GM18873 (cell line): ENCODE measurements around the gene LRRC55.
"Not testable (repeated sequence)": the region's sequence is repeated elsewhere in the genome, so short reads cannot be mapped to it uniquely, and the experiment has no call there.

Source experiments
- ATAC-seq: cut with Tn5 transposase; IDR thresholded peaks from one replicate; pipeline ENCODE4 v1.9.1; 2021; ENCODE audit warnings: mild to moderate bottlenecking, moderate library complexity, moderate number of reproducible peaks; ENCODE audit not compliant: unreplicated experiment, low FRiP score

Gene LRRC55

DNA sequence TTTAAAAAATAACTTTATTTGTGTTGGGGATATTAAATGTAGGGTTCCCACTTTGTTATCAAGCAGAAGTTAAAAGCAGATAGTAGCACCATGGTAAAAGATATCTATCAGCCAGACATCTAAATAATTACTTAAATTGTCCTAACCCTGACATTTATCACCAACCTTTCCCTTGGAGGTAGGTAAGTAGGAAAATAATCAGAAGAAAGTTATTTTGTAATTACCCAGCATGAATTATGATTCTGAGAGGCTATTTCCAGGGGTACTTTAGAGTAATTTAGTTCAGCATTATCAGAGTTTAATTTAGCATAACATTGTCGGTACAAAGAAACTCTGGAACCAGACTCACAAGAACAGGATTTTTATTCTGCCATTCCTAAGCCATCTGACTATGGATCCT lies 23.2 kb upstream of the LRRC55 start:
- no peak for ATAC-seq

DNA sequence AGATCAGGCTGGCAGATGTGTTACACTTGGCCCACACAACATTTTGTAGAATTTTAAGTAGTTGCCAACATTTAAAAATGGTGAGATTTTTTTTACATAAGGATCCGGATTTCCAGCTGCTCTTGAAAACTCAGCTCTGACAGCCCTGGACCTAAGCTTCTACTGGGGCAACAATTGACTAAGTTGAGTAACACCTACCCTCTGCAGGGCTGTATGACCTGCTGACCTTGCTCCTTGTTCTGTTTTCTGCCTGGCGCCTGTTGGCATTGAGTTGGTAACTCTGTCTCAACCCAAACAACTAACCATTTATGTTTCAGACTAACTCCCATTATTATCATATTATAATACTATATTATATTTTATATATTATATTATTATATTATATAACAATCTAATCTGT lies 21.1 kb upstream of the LRRC55 start:
- no peak for ATAC-seq

DNA sequence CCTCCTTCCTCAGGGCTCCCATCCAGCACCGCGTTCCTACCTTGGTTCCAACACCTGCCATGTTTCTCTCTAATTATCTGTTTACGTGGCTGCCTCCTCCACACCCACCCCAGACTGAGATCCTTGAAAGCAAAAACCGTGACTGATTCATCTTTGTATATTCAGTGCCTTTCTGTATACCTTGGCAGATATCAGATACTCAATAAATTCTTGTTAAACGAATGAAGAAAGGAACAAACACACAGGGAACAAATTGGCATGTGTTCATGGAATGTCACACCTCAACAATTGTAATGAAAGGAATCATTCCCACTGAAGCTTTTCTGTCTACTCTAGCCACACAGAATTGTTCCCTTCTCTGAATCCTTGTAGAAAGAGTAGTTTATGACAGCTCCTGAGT lies 20.4 kb upstream of the LRRC55 start:
- ATAC-seq = no peak

DNA sequence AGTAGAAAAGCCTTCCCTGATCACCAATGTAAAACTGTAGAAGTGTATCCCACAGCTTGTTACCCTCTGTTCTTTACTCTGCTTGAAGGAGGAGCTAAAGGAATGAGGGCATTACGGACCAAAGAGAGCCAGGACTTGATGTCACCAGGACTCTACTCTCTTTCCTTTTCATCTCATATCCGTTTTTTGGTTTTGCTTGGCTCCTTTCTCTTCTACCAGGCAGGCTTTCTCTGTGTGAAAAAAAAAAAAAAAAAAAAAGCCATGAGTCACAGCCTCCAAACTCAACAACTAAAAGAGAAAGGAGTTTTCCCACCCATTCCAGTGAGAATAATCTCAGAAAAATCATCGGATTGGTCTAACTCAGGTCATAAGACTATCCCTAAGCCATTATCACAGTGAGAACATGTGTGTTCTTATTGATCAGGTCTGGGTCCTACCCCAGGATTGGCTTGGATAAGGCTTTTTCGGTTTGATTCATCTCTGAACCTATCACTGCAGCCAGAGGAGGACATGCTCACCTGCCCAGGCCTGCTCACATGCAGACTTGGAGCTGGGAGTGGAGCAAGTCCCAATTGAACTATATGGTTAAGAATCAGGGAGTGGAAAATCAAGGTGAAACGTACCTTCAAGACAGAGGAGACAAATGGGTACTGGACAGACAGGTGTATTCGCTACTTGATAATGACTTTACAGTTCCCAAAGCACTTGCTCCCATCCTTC lies 19.4 kb upstream of the LRRC55 start:
- ATAC-seq = no peak

DNA sequence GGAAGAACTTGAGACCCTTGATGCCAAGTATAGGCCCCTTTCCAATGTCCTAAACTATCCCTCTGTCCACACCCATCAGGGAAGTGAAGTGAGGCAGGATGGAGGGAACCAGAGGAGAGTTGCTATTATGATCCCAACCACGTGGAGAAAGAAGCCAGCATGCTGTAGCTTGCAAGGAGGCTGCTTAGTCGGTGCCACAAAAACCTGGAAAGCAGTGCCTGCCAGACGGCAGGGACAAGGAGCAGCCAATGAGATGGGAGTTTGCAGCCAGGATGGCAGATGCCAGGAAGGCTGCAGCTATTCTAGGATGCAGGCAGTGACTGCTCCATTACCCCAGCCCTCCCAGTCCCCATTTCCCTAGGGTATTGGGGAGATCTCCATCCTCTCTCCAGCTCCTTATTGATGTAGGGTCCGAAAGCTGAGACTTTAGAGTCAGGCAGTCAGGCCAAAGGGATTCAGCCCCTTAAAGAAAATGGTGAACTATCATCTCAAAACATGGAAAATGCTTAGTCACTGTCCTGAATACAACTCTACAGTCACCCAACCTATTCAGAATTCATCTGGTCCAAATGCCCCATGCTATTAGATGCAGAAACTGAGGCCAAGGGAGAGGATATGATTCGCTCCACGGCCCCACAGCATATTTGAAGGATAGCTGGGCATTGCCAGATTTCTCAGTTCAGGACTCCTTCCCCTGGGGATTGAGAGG lies 18.4 kb upstream of the LRRC55 start:
- no peak for ATAC-seq

DNA sequence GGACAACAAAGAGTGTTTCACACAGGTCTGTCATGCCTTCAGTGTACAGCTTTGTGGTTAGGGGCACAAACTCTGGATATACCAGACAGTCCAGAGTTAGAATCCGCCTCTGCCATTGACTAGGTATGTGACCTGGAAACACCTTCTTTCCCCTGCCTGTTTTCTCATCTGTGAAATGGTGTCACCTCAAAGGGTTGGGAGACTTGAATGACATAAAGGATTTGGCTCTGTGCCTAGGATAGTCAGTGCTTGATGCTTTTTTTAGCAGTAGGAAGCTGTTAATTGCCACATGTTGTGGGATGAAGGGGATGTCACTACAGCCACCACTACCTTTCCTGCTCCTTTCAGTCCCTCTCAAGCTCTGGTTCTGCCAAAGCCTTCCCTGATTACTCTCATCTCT lies 17.4 kb upstream of the LRRC55 start:
- no peak for ATAC-seq

DNA sequence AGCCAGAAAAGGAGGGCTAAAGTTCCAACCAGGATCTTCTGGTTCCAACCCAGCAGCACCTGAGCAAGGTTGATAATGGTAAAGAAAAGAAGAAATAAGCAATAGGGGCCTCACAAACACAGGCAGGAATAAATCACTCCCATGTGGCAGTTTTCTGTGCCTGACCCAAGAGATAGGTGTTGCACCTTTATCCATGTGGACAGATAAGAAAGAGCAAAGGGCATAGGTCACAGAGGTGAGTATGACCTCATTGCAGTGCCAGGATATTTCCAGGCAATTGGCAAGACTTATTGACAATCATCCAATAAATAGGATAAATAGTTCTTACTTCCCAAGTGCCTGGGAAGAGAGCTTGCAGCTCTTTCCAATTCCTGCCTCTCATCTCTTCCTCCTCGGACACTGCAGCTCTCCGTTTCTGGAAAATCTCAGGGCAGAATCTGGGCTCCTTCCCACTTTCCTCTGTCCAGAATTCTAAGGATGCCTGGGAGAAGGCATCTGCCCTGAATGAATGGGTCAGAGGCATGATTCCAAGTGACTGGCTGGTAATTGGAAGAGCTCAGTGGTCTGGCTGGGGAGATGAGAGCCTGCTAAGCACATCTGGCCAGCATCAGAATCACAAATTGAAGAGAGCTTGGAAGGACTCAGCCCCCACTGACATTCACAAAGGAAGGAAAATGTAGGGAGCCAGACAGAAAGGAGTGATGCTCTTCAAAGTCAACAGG lies 14.5 kb upstream of the LRRC55 start:
- no peak for ATAC-seq

DNA sequence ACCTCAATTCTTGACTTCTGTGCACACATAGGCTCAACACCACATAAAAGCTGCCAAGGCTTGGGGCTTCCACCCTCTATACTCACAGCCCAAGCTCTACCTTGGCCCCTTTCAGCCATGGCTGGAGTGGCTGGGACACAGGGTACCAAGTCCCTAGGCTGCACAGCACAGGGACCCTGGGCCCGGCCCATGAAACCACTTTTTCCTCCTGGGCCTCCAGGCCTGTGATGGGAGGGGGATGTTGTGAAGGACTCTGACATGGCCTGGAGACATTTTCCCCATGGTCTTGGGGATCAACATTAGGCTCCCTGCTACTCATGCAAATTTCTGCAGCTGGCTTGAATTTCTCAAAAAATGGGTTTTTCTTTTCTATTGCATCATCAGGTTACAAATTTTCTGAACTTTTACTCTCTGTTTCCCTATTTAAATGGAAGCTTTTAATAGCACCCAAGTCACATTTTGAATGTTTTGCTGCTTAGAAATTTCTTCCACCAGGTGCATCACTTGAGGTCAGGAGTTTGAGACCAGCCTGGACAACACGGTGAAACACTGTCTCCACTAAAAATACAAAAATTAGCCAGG lies 11.9 kb upstream of the LRRC55 start:
- not testable (repeated sequence) for ATAC-seq

DNA sequence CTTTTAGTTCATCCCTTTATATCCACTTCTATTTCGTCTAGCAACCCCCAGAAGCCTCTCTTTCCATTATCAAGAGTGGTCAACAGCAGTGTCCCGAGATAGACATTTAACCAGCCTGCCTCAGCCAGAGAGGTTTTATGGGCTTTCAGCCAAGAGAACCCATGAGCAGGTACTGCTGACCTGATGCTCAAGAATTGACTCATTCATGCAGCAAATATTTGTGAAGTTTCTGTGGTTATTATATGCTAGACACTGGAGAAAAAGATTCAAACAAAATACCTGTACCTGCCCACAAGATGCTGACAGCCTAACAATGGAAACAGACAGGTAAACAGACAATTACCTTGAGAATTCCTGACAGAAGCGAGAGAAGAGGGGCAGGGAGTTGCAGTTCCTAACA lies 9.7 kb upstream of the LRRC55 start:
- no peak for ATAC-seq

DNA sequence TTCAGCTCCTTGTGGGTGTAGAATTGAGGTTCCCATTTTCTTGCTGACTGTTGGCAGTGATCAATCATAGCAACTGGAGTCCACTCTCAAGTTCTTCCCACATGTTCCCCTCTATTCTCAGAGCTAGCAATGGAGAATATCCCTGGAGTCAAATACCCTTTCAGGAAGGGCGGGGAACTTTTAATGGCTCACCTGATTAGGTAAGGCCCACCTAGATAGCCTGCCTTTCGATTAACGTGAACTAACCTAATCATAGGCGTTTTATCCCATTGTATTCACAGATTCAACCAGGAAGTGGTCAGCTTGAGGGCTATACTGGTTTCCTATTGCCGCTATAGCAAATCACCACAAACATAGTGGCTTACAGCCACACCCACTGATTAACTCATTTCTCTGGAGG lies 7.1 kb upstream of the LRRC55 start:
- ATAC-seq = no peak

DNA sequence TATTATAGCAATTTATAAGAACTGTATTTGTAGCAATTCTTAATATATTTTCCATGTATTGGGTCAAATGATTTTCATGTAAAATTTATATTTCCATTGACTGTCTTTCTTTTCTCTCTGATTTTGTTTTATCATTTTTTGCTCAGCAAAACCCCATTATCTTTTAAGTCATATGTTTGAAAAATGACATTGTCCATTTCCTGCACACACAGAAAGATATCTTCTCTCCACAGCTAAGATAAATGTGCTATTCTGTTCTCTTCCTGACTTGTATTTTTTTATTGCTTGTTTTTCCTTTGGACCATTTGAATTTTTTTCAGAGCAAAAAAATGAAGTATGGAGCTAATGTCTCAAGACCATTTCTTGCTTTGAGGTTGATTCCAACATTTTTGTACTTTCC lies 6.3 kb upstream of the LRRC55 start:
- ATAC-seq = no peak

DNA sequence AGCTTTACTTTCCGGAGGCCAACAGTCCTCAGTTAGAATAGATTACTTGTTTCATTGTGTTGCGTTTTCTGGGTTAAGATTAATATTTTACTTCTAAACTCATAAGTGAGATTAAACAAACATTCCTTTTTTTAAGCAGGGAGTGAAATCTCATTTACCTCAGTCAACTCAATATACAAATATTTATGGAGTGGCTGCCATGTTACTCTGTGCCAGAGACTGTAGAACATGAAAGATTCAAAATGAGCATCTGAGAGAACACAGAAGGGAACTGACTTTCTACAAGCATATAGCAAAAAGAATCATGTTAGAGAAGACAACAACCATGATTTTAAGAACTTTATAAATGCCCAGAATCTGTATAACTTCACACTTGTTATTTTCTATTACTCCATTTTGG lies 3.4 kb upstream of the LRRC55 start:
- ATAC-seq = no peak

DNA sequence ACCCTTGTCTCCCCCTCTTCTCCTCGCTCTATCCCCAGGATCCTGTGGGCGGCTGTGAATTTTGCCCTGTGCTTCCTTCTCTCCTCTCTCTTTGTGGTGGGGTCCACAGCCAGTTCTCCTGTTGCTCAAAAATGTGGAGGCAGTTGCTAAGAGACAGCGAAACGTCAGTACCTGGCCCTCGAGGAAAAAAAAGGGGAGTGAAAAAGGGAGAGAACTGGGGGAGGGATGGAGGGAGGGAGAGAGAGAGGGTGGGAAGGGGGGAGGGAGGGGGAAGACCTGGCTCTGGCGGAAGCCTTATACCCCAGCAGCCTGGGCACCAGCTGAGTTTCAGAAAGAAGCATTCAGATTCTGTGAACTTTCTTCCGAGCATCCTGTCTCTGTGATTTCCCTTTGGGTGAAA lies 2.1 kb upstream of the LRRC55 start:
- no peak for ATAC-seq

DNA sequence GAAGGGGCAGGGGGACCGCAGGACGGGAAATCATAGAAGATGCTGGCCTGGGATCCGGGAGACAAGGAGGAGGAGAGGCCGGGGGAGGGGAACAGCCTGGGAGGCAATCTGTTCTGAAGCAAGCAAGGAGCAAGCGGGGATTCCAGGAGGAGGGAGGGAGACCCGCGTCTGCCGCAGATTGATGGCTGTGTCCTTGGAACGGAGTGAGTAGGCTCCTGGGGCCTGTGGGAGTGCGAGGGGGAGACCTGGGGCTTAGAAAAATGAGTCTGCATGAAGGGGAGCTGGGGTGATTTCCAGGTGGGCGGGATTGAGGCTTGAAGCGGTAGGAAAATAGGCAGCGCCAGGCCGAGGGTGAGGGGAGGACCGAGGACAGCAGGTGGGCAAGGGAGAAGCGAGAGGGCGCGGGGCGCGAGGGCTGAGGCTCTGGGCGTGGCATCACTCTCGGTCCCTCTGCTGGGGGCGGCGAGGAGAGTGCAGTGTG lies 1.6 kb upstream of the LRRC55 start:
- no peak for ATAC-seq

DNA sequence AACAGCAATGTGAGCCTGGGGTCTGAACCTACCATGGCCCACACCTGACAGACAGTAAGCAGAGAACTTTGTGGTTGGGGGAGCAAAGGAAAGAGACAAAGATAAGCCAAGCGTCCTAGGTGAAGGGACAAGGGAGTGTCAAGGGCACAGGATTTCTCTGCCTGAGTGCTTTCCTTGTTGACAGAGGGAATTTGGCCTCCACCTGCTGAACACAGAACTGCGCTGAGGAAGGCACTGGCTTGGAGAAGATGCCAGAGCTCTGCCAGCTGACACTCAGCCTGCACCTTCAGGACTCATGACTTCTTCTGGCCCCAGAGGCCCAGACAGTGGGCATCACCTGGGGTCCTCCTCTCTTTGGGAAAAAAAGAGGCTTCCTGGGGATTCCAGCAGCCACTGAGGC lies 789 bp upstream of the LRRC55 start:
- ATAC-seq = no peak

DNA sequence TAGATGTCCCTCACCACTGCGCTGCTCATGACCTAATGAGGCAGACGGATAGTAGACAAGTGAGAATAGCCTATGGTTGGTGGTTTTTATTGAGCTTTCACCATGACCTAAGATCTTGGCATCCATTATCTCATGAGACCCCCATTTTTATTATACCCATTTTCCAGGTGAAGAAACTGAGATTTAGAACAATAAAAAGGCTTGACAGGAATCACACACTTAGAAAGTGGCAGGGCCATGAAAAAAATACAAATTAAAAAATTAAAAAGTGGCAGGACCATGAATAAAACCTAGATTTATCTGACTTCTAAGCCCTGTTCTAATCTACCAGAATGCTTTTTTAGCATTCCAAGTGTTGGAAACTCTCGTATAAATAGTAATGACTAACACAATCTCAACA lies 1.1 kb downstream of the LRRC55 start:
- no peak for ATAC-seq

DNA sequence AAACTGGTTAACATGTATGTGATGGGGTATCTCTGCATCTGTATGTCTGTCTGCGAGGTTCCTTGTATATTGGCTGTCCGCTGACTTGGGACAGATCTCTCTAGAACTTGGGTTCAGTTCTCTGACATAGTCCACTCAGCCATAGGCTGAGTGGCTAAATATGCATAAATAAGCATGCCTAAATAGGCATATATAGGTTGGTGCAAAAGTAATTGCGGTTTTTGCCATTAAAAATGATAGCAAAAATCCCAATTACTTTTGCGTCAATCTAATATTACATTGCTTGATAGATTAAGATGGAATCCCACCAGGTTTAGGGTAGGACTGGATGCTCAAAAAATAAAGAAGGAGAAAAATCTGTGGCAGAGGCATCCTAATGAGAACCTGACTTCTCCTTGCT lies 8.8 kb downstream of the LRRC55 start:
- ATAC-seq = no peak

DNA sequence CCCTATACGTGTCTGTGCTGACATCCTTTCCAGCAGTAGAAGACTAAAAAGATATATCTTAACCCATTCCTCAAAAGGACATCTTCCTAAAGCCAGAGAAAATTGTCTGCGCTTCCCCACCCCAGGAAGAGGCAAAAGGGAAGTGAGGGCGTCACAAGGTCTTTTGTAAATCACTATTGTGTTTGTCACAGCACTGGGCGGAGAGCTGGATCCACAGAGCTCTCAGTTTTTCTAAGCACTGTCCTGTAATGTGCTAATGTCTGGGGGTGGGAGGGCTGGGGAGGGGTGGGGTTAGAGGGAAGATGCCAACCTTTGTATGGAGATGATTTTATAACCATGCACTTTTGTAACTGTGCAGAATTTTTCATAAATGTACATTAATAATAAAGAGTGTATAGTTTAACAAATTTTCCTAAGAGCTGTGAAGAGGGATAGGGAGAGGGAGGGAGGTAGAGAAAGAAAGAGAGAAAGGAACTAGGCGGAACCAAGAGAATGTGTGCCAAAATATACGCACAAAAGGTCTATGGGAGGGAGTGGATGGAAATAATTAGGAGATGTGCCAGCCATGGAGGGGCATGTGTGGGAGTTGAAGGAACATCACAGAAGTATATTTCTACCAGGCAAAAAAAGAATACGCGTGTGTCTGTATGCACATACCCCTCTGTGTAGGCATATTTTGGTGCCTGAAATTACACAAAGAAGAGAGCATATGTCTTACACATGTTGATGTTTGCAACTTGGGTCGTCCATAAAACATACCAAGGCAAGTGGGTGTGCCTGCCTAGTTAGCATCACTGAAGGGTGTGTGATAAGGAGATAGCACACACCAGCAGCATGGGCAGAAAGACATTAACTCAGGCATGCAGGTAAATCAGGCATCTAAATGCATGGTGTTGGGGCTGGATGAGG lies 9.8 kb downstream of the LRRC55 start:
- no peak for ATAC-seq

DNA sequence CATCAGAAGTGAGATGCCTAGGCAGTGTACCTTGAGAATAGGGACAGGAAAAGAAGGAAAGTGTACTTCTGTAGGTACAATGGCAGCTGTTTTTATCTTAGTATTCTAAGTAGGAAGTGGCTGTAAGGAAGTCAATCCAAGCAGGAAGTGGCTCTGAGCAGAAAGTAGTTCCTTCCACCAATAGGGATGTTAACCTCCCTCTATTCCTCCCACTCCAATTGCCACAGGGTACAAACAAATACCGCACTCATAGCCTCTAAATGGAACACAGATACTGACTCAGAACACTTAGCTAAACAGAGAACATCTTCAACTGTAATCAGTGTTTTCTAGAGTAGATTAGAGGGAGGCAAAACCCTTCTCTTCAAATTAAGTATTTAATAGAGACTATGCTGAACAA lies 10.6 kb downstream of the LRRC55 start:
- no peak for ATAC-seq

DNA sequence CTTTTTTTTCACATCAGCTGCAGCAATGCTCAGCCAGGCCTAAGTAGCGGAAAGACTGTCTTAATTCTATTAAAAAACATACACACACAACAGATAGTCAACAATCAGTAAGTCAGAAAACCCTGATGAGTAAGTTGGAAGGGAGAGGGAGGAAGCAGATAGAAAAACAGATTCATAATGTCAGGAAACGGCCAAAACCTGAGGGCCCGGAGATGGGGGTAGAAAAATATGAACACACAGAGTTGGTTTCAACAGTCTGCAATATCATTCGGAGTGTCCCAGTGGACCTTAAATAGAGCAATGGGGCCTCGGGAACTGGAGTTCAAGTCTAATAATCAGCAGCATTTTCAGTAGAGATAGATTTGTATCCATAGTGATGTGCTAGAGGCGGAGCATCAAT lies 14.8 kb downstream of the LRRC55 start:
- ATAC-seq = no peak
